NCI-H187 (cell line): ENCODE results near the gene KCNJ4.

ENCODE experiments used
- DNase-seq, 2 experiments: peaks; one replicate each; lab custom pipeline; 2025; lab: John Stamatoyannopoulos, UW

KCNJ4 gene

DNA sequence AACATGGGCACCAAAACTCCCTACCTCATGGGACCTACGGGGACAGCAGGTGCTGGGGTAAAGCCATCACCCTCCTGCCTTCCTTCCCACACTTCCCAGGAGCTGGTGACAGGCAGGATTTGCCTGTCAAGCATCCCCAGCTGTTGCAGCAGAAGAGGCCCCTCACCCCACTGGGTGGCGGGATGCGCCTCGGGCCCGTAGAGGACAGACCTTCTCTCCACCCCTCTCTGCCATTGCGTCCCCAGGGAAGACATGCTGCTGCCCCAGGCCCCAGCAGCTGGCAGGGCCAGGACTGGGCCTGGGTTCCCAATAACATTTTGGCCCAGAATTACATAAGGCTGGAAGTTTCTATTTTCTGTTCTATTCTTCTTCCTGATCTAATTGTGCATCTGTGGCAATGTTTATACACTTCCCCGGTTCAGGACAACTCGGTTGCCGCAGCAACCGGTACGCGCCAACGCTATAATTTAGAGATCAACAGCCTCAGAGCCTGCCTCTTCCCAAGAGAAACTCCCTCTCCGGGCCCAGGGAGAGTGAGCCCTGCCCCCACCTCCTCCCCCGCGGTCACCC, 25.4 kb downstream of the KCNJ4 start:
- DNase-seq, result no peak

DNA sequence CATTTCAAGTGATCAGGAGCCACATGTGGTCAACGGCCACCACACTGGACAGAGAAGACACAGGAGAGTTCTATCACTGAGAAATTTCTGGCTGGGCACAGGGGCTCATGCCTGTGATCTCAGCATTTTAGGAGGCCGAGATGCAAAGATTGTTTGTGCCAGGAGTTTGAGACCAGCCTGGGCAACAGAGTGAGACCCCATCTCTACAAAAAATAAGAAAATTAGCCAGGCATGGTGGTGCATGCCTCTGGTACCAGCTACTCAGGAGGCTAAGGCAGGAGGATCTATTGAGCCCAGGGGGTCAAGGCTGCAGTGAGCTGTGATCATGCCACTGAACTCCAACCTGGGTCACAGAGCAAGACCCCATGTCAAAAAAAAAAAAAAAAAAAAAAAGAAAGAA, 26.3 kb downstream of the KCNJ4 start:
- no peak for DNase-seq

DNA sequence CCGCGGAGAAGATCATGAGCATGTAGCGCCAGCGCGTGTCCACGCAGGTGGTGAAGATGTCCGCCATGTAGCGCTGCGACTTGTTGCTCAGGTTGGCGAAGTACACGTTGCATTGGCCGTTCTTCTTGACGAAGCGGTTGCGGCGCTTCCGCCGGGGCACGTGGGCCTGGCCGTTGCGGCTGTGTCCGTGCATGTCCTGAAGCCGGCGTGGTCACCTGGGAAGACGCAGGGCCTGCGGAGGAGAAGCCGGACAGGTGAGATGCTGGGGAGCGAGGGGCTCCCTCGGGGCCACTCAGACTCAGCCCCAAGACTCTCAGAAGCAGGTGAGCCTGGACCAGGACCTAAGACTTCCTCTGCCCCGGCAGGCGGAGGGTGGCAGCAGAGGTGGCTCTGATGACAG, 27.1 kb downstream of the KCNJ4 start:
- DNase-seq, result no peak

DNA sequence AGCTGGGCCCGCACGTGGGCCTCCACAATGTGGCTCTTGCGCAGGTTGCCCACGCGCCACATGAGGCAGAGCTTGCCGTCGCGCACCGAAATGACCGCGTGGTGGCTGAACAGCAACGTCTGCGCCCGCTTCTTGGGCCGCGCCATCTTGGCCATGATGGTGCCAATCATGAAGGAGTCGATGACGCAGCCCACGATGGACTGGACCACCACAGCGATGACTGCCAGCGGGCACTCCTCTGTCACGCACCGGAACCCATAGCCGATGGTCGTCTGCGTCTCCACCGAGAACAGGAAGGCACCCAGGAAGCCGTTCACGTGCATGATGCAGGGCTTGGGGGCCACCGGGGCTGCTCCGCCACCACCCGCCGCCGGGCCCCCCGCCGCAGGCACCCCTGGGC, 27.5 kb downstream of the KCNJ4 start:
- no peak for DNase-seq

DNA sequence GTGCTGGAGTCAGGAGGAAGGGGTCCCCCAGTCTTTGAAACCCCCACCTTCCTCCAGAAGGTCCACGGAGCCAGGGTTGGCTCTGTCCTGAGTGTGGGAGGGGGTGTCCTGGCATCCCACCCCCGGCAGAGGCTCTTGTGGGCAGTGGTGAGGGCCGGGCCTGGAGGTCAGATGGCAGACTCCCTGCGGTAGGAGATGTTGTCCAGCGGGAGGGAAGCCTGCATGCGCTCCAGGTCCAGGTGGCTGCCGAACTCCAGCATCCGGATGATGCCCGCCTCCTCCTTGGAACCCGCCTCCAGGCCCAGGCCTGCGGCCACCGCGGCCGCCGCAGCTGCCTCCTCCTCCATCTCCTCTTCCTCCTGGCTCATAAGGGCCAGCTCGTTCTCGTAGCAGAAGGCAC, 28.4 kb downstream of the KCNJ4 start:
- no peak for DNase-seq

DNA sequence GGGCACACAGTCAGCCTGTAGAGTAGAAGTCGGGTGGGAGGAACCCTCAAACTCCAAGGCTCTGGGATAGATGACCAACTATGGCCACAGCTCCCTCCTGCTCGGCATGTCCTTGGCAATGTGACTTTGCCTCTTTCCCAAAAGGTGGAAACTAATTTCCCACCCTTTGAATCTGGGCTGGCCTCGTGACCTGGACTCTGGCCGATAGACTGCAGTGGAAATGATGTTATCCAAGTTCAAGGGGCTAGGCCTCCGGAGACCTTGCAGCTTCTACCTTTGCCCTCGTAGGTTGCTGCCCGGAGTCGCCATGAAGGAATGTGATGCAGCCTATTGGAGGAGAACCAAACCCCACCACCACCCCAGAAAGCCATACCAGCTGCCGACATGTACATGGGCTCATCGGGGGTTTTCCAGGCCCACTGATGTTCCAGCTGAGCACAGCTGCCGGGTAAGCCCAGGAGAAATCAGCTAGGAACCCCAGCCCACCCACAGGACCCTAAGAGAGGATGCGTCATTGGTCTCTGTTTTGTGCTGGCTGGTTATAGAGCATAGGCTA, 30.4 kb downstream of the KCNJ4 start:
- no peak for DNase-seq

DNA sequence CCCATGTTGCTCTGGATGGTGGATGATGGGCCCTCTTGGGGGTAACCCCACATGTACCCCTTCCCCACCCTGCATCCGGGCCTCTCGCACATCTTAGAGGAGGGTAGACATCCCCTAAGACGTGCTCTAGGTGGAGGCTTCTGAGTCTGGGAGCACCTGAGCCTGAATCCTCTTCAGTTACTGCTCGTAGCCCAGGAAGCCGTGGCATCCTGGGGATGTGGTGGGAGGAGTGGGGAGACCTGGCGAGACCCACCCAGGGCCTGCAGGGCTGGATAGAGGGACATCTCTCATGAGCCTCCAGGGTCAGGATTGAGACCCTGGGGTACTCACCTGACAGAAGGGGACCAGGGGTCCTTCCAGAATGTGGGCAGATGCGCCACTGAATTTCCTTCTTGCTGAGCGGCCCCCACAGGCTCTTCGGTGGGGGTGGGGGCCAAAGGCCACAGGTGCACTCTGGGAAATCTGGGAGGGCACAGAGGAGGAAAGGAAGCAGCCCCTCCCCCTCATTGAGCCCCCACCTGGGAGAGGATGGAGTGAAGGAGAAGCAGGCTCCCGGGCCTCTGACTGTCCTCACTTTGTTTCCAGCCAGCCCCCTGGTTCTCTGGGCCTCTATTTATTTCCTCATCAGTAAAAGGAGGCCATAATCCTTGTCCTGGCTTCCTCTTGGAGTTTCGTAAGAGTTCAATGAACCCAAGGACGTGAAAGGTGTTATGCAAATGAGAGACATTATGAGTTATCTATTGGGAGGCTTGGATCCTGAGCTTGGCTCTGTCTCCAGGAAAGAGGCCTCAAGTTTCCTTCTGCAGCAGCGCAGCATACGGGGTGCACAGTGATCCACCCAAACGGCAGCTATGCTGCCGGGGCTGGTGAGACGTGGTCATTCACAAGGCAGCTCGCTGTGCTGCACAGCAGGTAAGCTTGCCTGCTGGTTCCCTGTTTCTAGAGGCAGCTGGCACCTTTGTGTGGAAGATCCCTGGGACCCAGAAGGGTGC, 31.2 kb downstream of the KCNJ4 start:
- no peak for DNase-seq

DNA sequence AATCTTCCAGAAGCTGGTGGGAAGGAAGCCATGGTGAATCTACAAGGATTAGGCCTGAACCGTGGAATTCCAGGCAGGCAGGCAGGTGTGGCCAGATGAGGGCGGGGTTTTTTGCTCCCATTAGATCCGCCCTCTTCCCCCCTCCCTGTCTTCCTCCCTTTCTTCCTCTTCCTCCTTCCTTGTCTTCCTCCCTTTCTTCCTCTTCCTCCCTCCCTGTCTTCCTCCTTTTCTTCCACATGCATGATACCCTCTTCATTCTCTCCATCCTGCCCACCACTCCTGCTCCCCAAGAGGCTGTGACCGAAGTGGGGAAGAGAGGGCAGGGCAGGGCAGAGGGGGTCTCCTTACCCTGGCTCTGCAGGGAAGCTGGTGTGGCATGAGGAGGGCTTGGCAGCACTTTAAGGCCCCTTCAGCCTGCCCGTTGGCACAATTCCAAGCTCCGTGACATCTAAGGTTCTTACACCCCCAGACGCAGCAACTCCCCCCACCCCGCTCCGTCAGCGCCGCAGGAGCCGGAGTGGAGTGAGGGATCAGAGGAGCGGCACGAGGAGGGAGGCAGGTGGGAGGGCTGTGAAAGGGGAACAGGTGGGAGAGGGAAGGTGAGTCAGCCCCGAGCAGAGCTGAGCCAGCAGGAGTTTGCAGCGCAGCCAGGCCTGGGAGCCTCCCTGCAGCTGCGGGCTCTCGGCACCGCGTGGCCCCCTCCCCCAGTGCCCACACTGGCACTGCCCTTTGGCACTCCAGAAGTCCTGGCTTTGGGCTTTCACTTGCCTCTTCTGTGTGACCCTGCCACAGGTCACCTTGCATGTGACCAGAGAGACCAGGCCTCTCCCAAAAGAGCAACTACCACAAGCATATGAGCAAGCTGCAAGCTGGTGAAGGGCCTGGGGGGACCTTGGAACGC, 32.1 kb downstream of the KCNJ4 start:
- peak; percentile 8 to 25 for DNase-seq

DNA sequence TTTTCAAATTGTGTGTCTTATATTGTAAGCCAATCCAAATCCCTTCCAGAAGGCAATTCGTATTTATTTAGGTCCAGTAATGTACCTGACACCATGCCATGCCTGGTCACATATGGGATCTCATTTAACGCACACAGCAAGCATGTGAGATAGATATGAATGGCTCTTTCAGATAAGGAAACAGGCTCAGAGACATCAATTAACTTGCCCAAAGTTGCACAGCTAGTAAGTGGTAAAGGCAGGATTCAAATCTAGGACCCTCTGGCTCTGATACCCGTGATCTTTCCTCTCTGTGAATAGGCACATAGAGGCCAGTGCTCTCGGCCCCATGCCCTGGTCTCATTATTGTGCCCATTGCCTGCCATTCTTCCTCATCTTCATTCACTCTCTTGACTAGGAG, 34.3 kb downstream of the KCNJ4 start:
- DNase-seq, result no peak

DNA sequence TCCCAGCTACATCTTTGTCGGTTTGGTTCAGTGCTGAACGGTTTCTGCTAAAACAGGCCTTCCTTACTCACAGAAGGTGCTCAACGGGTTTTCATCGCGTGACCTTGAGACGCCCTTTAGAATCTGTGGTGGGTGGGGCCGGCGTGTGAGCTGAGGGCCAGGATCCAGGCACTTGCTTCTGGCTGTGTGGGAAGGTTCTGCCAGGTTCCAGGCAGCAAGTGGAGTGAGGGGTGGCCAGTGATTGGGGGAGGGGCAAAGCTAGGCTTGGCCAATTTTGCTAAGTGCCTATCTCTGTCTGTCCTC, 35.2 kb downstream of the KCNJ4 start:
- DNase-seq, result no peak

DNA sequence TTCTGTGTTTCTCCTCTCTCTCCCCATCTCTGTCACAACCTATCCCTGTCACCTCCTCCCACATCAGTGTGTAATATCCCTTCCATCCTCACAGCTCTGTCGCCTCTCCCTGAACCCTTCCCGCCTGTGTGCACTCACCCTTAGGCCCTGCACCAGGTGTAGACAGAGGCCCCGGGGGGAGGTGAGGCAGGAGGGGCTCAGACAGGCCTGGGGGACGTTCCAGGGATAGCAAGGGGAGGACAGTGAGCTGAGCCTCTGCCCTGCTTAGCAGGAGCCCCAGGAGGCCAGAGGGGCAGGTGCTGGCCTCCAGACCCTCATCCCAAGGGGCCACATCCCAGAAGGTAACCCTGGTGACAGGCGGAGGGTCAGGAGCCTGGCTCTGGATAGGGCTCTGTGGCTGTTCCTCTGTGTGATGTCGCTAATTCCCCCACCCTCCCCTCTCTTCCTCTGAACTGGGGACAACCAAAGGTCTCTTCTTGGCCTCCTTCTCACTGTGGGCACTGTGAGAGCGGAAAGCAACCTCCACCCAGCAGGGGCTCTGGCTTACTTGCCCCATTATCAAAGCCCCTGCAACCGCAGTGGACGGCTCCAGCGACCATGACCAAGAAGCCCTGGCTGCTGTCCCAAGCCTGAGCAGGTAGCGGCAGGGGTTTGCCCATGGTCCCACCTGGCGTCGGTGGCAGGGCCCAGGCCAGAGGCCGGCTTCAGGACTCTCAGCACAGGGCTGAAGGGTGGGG, 35.7 kb downstream of the KCNJ4 start:
- no peak for DNase-seq

DNA sequence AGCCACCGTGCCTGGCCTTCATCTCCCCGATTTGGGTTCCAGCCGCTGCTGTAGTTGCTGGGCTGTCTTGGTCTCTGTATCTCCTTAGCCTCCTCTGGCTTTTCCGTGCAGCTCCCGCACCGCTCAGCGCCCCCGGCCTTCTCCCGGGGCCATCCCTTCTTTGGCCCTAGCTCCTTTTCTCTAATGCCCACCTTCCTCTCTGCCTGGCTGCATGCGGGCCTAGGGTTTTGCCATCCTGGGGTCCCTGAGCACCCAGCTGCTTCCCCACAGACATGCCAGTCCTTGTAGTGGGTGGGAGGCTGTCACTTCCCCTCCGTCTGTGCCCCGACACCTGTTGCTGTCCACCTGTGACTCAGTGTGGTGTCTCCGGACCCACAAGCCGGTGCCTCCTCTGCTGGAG, 36.4 kb downstream of the KCNJ4 start:
- no peak for DNase-seq

DNA sequence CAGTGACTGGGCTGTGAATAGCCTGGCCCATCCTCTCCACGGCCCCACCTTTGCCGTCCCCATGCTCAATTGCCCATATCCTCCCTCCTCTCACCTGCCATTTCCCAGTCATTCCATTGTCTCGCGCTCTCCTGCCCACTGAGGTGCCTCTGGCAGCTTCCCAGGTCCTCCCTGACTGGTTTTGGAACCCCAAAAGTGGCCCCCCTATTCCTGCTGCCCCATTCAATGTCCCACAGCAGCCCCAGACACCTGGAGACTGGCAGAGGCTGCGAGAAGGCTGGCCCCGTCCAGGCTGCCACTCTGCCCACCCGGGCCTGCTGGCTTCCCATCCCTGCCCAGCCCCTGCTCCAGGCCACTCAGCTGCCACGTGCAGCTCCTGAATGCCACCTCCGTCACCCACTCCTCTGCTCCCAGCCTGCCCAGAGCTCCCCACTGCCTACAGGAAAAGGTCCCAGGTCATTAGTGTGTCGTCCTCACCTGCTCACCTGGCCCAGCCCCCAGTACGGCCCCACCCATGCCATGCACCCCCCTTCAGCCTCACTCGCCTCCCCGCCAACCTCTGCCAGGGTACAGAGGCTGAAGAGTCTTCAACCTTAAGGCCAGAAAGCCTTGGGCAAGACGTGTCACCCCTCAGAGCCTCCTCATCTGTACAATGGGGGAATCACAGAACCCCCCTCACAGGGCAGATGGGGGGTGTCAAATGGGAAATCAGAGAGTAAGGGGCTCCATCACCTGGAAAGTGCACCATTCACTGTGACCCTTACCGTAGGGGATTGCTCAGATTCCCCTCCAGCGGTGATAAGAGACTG, 37.5 kb downstream of the KCNJ4 start:
- peak in 1 of 2 experiments; percentile 23 for DNase-seq

DNA sequence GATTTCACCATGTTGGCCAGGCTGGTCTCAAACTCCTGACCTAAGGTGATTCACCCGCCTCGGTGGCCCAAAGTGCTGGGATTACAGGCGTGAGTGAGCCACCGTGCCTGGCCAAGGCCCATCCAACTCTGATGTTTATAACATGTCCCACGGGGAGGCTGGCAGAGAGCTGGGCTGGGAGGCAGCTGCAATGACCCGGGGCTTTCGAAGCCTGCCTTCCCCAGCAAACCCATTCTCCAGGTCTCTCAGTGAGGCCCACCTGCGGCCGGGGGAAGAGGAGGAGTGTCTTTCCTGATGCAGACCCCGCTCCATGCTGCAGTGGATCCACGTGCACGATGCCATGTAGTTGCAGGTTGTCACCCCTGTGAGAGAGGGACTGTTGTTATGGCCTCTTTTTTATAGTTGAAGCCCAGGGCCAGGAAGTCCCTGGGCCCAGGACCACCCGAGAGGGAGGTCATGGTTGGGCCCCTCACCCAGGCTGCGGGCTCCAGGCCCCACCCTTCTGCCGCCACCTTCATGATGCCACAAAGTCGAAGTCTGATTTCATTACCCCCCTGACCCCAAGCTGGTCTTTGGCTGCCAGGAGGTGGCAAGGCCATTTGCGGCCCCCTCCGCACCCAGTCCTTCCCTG, 38.3 kb downstream of the KCNJ4 start:
- no peak for DNase-seq

DNA sequence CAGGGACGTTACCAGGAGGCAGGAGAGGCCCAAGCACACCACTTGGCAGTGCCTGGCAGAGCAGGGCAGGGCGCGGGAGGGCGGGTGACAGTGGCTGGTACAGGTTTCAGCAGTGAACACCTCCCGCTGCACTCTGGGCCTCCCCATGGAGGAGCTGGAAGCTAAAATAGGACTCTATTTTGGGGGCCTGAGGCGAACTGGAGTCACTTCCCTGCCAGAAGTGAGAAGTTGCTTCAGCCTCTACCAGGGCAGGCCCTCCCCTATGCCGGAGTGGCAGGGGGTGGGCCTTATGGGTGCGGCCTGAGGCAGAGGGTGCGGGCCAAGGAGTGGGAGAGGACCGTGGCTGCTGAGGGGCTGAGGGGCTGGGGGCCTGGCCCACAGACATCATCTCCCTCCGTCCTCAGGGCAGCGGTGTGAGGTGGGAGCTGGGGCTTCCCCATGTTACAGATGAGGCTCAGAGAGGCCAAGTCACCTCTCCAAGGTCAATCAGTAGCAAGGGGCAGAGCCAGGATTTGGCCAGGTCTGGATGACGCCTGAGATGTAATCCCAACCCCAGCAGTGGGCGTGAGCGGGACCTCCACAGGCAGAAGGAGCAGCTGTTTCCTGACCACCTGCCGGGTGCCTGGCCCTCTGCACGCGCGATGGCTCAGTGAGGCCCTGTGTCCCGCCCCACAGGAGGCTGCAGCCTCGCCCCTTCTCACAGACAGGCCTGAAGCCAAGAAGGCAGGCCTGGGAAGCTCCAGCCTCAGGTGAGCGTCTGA, 39.3 kb downstream of the KCNJ4 start:
- peak in 1 of 2 experiments; percentile 13 for DNase-seq

DNA sequence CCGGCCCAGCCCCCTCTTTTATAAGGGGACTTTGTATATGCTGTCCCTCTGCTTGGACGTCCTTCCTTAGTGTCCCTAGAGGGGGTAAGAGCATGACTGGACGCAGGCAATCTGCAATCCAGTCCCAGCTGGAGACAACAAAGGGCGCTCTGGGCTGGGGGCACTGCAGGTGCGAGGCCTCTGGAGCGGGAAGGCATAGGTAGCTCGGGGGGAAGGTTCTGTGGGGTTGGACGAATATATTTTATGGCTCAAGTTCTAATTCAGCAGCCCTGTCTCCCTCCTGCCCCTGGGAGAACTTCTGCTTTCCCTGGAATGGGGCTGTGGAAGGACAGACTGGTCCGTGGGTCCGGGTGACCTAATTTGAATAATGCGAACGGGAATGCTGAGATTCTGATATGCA, 40.0 kb downstream of the KCNJ4 start:
- DNase-seq, result no peak

DNA sequence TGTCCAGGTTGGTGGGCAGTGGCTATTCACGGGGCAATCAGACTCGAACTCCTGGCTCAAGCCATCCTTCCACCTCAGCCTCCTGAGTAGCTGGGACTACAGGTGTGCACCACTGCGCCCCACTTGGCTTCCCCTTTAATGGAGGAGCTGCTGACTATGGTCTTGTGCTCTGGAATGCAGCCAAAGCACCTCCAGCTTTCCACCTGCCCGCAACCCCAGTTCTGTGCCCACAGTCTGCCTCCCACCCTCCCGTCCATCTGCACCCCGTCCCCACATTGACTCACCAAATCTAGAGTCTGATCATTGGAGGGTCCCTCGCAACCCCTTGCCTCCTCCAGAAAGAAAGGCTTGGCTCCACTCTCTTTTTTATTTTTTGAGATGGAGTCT, 41.0 kb downstream of the KCNJ4 start:
- DNase-seq, result no peak

DNA sequence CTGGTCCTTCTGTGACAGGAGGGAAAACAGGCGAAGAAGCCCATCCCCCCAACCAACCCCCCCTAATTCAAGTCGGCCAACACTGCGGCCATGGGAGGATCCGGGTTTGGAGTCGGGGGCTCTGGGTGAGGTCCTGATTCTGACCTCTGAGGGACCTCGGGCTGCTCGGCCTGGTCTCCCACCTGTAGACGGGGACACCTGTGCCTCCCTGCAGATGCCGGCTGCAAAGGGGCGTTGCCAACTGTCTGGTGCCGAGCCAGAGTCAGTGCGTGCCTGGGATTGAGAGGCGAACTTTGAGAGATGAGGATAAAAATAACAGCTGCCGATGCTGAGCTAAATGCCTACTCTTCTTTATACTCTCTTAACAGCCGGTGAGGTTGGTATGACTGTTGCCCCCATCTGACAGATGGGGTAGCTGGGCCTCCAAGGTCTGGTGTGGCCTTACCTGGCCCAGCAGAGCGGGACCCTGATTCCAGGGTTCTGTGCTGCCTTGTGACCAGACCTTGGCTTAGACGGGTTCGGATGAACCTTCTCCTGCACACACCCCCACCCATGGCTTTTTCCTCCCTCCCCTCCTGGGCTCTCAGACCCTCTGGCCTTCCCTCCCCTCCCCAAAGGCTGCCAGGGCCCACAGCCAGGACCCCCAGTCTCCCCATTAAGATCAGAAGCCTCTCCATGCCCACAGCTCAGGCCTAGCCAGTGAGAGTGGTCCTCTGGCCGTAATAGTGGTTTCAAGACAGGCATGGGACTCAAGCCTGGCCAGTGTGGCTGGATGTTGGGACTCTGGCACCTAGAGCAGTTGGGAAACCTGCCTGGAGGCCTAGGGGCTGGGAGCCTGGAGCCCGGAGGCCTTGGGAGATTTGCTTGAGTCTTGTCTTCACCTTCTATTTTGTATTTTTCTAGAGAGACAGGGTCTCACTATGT, 41.7 kb downstream of the KCNJ4 start:
- DNase-seq, result peak in 1 of 2 experiments; percentile 5
